OCI-LY1 (cell line): ENCODE data around the gene POLE3.

Experiments
- H2AFZ ChIP-seq: fragments of 200-600 bp; sonication (generic), shearing (Covaris generic); 2 replicates; pipeline ENCODE4 v1.6.0; 2014; ENCODE audit warnings: antibody characterized with exemption, mild to moderate bottlenecking, low read length
- H3F3A ChIP-seq: fragments of 200-600 bp; sonication (generic), shearing (Covaris generic); 2 replicates; pipeline ENCODE4 v1.6.0; 2014; ENCODE audit warnings: mild to moderate bottlenecking, antibody characterized with exemption, low read length, moderate library complexity; ENCODE audit not compliant: insufficient read depth
- H3K27ac ChIP-seq: fragments of 200-600 bp; sonication (generic); 2 replicates; pipeline ENCODE4 v1.5.1; 2014; ENCODE audit warnings: low read length, mixed run types, mild to moderate bottlenecking, low read depth; ENCODE audit not compliant: poor library complexity, severe bottlenecking
- H3K27me3 ChIP-seq: fragments of 200-600 bp; sonication (generic); 2 replicates; pipeline ENCODE4 v1.6.0; 2014; ENCODE audit warnings: antibody characterized with exemption, mild to moderate bottlenecking, low read length, moderate library complexity; ENCODE audit not compliant: insufficient read depth
- H3K36me3 ChIP-seq: fragments of 200-600 bp; sonication (generic); 2 replicates; pipeline ENCODE4 v1.6.1; 2014; ENCODE audit warnings: mild to moderate bottlenecking, antibody characterized with exemption, low read length, moderate library complexity, mixed read lengths; ENCODE audit not compliant: insufficient read depth
- H3K4me1 ChIP-seq: fragments of 200-600 bp; sonication (generic); 2 replicates; pipeline ENCODE4 v1.5.1; 2014; ENCODE audit warnings: mild to moderate bottlenecking, low read length, moderate library complexity; ENCODE audit not compliant: insufficient read depth, severe bottlenecking
- H3K4me2 ChIP-seq: fragments of 200-600 bp; sonication (generic), shearing (Covaris generic); 2 replicates; pipeline ENCODE4 v1.6.1; 2014; ENCODE audit warnings: low read length
- H3K4me3 ChIP-seq: fragments of 200-600 bp; sonication (generic); 2 replicates; pipeline ENCODE4 v1.5.1; 2014; ENCODE audit warnings: low read length, low read depth, mild to moderate bottlenecking, mixed read lengths; ENCODE audit not compliant: poor library complexity, severe bottlenecking
- H3K79me2 ChIP-seq: fragments of 200-600 bp; shearing (Covaris generic); 2 replicates; pipeline ENCODE4 v1.6.1; 2016; ENCODE audit warnings: mixed run types, low read length, mixed read lengths; ENCODE audit not compliant: insufficient read depth
- H3K9ac ChIP-seq: fragments of 200-600 bp; sonication (generic), shearing (Covaris generic); 2 replicates; pipeline ENCODE4 v1.6.1; 2014; ENCODE audit warnings: mild to moderate bottlenecking, low read length, mixed read lengths
- H3K9me2 ChIP-seq: fragments of 200-600 bp; sonication (generic), shearing (Covaris generic); 2 replicates; pipeline ENCODE4 v1.6.1; 2014; ENCODE audit warnings: low read depth, mild to moderate bottlenecking, low read length, mixed read lengths
- H3K9me3 ChIP-seq: fragments of 200-600 bp; shearing (Covaris generic); 2 replicates; pipeline ENCODE4 v1.6.1; 2014; ENCODE audit warnings: low read length, mixed read lengths
- H4K20me1 ChIP-seq: fragments of 200-600 bp; sonication (generic), shearing (Covaris generic); 2 replicates; pipeline ENCODE4 v1.6.0; 2016; ENCODE audit warnings: mild to moderate bottlenecking, low read length; ENCODE audit not compliant: insufficient read depth
- EZH2 ChIP-seq: fragments of 200-600 bp; sonication (generic), shearing (Covaris generic); IDR thresholded peaks from 2 replicates; pipeline ENCODE4 v1.8.0; 2017; ENCODE audit warnings: borderline replicate concordance, mixed run types, mild to moderate bottlenecking, antibody characterized with exemption, low read length, moderate library complexity, mixed read lengths
- TF ChIP-seq, protein P1 (sequence below): fragments of 200-600 bp; sonication (generic), shearing (Covaris generic); IDR thresholded peaks from 2 replicates; pipeline ENCODE4 v1.5.1; 2017; ENCODE audit warnings: mild to moderate bottlenecking, antibody characterized with exemption, low read length, moderate library complexity, mixed read lengths

The POLE3 gene

GRCh38 chr9:113388833-113389232 lies 21.6 kb downstream of the POLE3 start:
- Histone ChIP-seq H3K4me1 (no peaks in the 10 kb centered on the region), H3K9ac (no peak overlapping the region), H3K36me3 (peaks cover 56% of the 10 kb centered on the region), H2AFZ (no peak overlapping the region), H3K27me3 (no peaks in the 10 kb centered on the region), H3K4me3 (no peak overlapping the region), H4K20me1 (no peaks in the 10 kb centered on the region), H3K79me2 (no peaks in the 10 kb centered on the region), H3F3A (no peaks in the 10 kb centered on the region), H3K9me3 (no peaks in the 10 kb centered on the region), H3K9me2 (no peaks in the 10 kb centered on the region), H3K27ac (no peak overlapping the region), H3K4me2 (no peak overlapping the region)
- no peak for TF ChIP-seq EZH2
- TF ChIP-seq, protein P1, sequence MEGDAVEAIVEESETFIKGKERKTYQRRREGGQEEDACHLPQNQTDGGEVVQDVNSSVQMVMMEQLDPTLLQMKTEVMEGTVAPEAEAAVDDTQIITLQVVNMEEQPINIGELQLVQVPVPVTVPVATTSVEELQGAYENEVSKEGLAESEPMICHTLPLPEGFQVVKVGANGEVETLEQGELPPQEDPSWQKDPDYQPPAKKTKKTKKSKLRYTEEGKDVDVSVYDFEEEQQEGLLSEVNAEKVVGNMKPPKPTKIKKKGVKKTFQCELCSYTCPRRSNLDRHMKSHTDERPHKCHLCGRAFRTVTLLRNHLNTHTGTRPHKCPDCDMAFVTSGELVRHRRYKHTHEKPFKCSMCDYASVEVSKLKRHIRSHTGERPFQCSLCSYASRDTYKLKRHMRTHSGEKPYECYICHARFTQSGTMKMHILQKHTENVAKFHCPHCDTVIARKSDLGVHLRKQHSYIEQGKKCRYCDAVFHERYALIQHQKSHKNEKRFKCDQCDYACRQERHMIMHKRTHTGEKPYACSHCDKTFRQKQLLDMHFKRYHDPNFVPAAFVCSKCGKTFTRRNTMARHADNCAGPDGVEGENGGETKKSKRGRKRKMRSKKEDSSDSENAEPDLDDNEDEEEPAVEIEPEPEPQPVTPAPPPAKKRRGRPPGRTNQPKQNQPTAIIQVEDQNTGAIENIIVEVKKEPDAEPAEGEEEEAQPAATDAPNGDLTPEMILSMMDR: no peak

GRCh38 chr9:113387560-113388230 lies 22.8 kb downstream of the POLE3 start:
- no peaks in the 10 kb centered on the region for H3K27me3 ChIP-seq
- H3K4me2 ChIP-seq: no peak overlapping the region
- TF ChIP-seq, protein P1: no peak
- TF ChIP-seq EZH2: no peak
- H2AFZ ChIP-seq: no peak overlapping the region
- no peaks in the 10 kb centered on the region for H3F3A ChIP-seq
- H3K9ac ChIP-seq: no peak overlapping the region
- H3K9me2 ChIP-seq: no peaks in the 10 kb centered on the region
- no peaks in the 10 kb centered on the region for H3K9me3 ChIP-seq
- H3K36me3 ChIP-seq: peaks cover 47% of the 10 kb centered on the region
- H3K4me3 ChIP-seq: no peak overlapping the region
- no peak overlapping the region for H3K27ac ChIP-seq
- H3K4me1 ChIP-seq: no peaks in the 10 kb centered on the region
- no peaks in the 10 kb centered on the region for H3K79me2 ChIP-seq
- H4K20me1 ChIP-seq: no peaks in the 10 kb centered on the region

DNA sequence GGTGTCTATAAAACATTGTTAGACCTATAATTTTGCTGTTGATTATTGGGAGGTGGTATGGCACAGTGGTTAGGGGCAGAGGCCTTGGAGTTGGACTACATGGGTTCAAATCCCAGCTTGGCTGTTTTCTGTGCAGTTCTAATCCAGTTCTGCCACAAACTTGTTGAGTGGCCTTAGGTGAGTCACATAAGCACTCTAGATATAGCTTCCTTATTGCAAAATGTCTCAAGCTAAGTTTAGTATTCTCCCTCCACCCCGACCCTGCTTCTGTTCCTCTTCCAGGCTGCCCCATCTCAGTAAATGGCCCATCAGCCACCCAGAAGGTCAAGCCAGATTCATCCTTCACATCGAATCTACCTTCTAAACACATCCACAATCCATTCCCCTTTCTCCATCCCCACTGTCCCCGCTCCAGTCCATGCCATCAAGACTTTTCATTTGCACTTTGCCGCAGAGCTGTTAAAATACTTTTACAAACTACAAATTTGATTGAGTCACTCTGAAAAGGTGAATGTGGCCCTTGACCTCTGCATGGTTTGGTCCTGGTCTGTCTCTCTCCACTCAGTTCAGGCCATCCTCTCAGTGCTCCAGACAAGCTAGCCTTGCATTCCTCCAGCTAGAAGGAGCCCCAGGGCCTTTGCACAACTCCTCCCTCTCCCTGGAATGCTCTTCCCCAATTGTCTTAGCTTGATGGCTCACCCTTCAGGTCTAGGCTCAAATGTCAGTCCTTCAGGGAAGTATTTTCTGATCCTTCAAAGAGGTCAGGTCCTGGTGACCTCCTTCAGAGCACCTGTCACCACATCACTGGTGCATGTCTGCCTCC lies 23.7 kb downstream of the POLE3 start:
- Histone ChIP-seq H3K9me2 (no peaks in the 10 kb centered on the region), H3K27me3 (no peaks in the 10 kb centered on the region), H3K9ac (no peak overlapping the region), H4K20me1 (no peaks in the 10 kb centered on the region), H3K79me2 (no peaks in the 10 kb centered on the region), H3K36me3 (peaks cover 39% of the 10 kb centered on the region), H2AFZ (no peak overlapping the region), H3F3A (no peaks in the 10 kb centered on the region), H3K4me3 (no peak overlapping the region), H3K4me1 (no peaks in the 10 kb centered on the region), H3K27ac (no peak overlapping the region), H3K9me3 (no peaks in the 10 kb centered on the region), H3K4me2 (no peak overlapping the region)
- no peak for TF ChIP-seq EZH2
- TF ChIP-seq, protein P1: no peak
